GM19351 (cell line): ENCODE data around the gene NMBR.
"Not testable (repeated sequence)": the region's sequence is repeated elsewhere in the genome, so short reads cannot be mapped to it uniquely, and the experiment has no call there.

Experiments
- ATAC-seq: cut with Tn5 transposase; IDR thresholded peaks from one replicate; pipeline ENCODE4 v1.9.1; 2021; ENCODE audit warnings: mild to moderate bottlenecking, moderate library complexity; ENCODE audit not compliant: unreplicated experiment

NMBR gene

DNA sequence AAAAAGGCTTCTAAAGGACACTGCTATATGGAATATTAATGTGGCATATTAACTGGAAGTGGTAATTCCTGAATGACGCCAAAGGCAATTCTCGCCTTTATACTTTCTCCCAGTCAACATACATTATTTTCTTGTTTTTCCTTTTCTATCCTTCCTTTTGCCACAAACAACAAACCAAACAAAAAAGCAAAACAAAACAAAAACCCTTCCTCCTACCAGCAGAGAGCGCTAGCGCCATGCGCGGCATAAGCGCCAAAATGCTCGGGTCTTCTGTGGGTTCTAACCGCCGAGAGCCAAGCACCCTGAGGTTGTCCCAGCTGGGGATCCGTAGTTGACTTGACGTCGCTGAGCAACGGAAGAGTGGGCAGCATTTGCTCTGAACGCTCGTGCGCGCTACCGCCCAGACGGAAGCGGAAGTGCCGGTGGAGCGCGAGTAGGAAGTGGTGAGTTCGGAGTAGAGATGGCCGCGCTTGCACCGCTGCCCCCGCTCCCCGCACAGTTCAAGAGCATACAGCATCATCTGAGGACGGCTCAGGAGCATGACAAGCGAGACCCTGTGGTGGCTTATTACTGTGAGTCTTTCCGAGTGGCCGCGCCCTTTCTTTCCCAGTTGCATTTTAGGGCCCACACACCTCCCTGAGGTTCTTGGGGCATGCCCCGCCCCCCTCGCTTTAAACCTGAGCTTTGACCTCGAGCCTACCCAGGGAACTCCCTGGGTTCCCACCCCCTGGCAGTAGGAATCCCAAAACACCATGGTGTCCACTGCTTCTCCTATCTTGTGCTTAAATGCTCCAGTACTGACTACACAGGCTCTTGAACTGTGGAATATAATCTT, at the start of gene NMBR, which contains the start of gene VTA1:
Gene NMBR, minus strand, starts transcription at position 295 of the 835 bp plus-strand sequence. CDS start 58,464 bp downstream, outside the sequence.
Gene VTA1, plus strand, starts transcription at position 436 of the 835 bp plus-strand sequence. Its CDS starts 25 bp downstream, at position 461.
- peak; percentile 99 for ATAC-seq

DNA sequence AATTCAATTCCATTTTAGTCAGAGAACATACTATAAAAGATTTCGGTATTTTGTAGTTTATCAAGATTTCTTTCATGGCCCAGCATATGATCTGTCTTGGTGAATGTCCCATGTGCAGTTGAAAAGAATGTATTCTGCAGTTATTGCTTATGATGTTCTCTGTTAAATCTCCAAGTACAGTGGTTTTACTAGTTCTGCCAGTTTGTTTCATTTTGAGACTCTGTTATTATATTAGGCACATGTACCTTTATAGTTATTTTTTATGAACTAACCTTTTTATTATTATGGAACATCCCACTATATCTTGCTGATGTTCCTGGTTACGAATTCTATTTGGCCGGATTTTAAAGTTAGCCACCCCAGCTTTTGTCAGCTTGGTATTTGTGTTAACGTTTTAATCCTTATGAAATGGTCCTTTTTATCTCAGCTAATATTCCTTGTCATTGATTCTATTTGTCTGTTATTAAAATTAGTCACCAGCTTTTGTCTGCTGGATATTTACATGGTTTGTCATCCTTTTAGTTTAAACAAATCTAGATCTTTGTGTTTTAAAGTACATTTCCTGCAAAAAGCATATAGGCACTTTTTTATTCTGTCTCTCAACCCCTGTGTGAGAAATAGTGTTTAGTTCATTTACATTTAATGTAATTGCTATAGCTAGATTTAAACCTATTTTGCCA, 49.1 kb upstream of the NMBR start:
- no peak for ATAC-seq

DNA sequence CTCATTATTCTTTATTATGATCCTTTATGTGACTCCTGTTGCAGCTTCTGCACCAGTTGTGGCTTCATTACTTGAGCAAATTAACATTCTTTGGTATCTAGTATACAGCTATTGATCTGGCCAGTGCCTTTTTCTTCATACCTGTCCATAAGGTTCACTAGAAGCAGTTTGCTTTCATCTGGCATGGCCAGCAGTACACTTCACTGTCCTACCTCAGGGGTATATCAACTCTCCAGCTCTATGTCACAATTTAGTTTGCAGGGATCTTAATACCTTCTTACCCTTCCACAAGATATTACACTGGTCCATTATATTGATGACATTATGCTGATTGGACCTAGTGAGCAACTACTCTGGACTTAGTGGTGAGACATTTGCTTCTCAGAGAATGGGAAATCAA, 46.7 kb upstream of the NMBR start:
- no peak for ATAC-seq

DNA sequence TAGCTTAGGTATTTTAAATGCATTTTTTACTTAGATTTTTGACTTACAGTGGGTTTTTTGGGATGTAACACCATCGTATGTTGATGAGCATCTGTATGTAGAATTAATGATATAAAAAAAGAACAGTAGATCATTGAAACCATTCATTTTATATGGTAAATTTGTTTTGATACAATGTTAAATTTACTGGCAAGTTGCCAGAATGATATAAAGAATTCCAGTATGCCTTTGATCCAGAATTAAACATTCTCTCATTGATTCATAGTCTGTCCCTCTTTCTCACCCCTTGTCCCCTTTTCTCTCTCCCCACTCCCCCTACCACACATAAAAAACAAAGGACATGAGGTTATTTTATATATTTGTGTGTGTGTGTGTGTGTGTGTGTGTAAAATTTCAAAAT, 45.4 kb upstream of the NMBR start:
- ATAC-seq = no peak

DNA sequence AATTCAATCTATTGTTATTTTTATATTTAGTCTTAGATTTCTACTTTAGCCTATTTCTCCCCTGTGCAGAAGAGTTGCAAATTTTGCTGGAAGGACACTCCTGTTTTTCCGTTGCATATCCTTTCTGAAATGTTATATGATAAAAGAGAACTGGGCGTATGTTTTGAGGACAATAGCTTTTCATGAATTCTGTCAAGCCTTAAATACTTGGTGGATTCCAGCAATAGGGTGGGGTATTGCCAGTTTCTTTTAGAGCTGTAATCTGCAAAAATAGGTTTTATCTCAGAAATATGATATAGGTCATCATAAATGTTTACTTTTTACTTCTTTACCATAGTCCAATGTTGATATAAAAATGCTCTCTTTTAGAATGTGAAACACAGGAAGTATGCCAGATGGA, 42.1 kb upstream of the NMBR start:
- no peak for ATAC-seq

DNA sequence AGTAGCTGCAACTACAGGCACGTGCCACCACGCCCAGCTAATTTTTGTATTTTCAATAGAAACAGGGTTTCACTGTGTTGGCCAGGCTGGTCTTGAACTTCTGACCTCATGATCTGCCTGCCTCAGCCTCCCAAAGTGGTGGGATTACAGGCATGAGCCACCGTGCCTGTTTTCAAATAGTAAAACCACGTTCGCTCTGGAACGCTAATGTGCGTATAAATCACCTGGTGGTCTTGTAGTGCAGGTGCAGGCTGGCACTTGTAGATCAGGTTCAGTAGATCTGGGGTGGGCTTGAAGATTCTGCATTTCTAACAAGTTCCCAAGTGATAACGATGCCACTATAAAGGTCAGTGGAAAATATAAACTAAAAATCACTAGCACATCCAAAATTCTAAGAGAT, 41.4 kb upstream of the NMBR start:
- not testable (repeated sequence) for ATAC-seq

DNA sequence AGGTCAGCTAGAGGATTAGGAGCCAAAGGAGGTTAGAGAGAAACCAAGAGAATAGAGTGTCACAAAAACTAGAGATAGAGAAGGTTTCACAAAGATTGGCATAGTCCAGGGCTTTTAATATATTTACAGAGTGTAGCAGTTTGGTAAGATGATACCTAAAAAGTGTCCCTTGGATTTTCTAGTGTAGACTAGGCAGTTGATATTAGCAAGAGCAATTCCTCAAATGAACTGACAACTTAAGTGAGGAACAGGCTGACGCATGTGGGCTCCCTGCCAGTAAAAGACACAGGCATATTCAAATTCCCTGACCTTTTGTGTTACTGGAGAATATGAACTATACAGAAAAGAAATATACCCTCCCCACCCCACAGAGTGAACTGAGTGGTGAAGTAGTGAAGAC, 40.3 kb upstream of the NMBR start:
- no peak for ATAC-seq

DNA sequence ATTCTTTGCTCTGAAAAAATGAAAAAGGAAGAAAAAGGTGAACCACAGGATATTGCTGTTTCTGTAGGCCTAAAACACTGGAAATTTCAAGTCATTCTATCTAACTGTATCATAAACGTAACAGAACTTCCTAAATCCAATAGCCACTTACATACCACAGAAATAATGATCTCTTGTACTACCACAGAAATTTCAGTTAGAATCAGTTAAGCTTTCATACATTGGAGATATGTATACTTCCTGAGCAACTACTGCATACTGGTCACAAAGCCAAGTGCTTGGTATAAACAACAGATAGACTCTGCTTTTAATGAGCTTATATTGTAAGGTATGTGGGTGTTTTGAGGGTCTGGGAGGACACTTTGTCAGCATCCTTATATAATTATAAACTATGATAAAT, 38.7 kb upstream of the NMBR start:
- no peak for ATAC-seq

DNA sequence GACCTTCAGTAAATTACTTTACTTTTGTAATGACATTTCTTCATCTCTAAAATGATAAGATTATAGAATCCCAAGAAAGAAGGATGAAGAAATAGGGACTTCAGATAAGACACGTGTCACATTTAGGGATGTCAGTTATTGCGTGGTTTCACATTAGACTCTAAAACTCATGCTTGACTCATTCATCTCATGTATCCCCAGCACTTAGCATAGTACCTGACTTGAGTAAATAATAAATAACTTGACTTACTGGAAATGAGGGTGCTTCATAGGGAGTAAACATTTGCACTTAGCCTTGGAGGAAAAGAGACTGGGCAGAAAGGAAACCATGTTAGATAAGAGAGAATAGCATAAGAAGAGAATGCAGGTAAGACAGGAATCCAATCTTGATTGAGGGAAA, 37.4 kb upstream of the NMBR start:
- no peak for ATAC-seq

DNA sequence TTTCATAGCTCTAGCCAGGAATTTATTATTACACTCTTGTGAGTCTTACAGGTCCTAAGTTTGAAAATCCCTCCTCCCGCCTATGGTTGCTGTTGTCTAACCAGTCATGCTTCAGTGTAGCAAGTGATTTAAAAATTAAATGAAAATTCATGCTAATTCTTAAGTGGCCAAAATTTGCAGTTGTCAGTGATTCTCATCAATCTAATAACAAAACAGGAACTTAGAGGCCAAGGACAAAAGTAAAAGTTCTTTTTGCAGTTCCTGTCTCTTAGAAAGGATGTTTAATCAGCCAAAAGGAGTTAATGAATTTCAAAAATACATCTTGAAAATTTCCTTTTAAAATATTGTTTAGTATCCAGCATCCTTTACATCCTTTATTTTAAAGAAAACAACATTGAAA, 36.4 kb upstream of the NMBR start:
- no peak for ATAC-seq

DNA sequence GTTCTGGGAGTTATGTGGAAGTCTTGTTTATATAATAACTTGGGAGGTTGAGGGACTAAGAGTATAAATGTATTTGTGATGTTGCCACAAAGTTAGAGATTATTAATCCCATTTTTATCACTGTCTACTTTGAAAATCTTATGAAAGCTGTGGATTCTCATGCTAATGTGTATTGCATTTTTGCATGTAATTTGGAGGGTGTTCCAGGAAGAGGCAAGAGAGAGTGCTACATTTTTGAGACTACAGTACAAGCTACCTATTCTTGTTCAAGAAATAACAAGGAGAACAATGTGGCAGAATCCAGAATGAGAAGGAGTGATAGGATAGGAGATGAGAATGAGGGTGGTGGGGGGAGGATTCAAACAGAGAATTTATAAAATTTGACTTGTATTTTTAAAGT, 35.1 kb upstream of the NMBR start:
- ATAC-seq = no peak

DNA sequence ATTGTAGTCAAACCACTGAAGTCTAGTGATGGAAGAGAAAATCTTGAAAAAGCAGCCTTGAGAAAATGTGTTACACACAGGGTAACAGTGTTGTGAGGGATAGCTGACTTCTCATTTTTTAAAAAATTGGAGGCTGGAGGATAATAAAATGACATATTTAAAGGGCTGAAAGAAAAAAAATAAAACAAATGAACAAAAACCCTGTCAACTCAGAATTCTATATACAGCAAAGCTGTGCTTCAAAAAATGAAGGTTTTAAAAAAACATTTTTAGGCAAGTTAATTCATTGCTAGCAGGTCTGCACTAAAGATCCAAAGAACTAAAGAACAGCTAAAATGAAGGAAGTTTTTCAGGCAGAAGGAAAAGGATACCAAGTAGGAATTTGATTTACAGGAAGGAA, 31.2 kb upstream of the NMBR start:
- ATAC-seq = no peak

DNA sequence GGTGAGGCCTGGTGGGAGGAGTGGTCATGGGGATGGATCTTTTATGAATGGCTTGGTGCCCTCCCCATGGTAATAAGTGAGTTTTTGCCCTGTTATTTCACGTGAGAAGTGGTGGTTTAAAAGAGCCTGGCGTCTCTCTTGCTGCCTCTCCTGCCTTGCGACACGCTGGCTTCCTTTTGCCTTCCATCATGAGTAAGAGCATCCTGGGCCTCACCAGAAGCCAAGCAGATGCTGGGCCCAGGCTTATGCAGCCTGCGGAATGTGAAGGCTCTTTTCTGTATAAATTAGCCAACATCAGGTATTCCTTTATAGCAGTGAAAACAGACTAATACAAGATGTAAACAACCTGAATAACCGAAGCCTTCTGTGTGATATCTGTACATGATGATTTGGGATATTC, 27.8 kb upstream of the NMBR start:
- no peak for ATAC-seq

DNA sequence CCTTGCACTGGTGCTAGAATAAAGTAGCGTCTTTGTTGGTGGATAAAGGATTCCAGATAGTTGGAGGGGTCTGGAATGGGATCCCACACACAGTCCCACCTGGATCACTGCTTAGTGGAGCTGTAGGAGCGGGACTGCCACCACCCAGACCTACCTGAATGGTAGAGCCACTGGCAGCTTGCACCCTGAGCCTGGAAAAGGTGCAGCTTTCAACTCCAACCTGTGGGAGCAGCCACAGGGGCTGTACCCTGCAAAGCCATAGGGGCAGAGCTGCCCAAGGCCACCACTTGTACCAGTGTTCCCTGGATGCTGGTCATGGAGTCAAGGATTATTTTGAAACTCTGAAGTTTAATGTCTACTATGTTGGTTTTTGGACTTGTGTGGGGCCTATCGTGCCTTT, 27.1 kb upstream of the NMBR start:
- no peak for ATAC-seq

DNA sequence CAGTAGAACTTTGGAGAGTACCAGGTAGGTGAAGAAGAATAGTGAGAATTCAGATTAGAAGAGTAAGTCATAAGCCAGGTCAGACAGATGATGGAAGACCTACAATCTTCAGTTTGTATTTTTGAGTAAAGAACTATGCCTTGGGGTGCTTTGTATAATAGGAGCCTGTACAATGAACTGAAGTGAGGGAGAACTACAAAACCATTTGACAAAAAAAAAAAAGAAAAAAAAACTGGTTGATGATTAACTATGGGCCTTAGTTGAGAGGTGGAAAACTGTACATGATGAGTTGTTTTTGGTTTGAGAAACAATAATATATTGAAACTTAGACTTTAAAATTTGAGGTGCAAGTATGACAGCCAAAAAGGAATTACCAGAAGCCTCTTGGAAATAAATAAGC, 25.8 kb upstream of the NMBR start:
- no peak for ATAC-seq

DNA sequence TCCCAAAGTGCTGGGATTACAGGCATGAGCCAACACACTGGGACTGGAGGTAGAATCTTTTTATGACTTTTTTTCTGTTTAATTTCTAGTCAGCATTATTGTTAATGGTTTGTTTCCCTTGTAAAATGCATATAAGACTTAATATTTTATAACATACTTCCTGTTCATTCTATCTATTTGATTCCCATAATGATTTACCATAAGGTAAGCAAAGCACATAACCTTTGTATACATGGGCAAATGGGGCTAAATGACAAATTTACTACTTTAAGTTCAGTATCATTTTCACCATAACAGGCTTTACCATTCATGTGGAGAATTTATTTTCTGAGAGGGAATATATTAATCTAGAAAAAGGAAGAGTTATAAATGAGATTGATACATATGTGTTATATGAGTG, 24.4 kb upstream of the NMBR start:
- ATAC-seq = no peak

DNA sequence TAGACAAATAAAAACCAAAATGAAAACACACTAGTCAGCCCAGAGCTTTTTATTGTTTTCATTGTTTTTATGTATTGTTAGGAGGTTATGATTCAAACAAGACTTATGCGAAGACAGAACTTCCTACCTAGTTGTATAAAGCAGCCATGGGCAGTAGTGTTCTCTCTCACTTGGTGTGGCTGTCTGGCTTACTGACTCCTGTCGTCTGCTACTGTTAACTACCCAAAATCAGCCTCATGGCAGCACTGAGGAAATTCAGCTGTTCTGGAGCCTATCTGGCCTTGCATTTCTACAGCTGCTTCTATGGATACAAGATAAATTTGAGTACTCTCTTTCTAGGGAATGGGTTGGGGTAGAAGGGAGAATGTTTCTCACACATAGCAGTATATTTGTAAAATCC, 20.6 kb upstream of the NMBR start:
- no peak for ATAC-seq

DNA sequence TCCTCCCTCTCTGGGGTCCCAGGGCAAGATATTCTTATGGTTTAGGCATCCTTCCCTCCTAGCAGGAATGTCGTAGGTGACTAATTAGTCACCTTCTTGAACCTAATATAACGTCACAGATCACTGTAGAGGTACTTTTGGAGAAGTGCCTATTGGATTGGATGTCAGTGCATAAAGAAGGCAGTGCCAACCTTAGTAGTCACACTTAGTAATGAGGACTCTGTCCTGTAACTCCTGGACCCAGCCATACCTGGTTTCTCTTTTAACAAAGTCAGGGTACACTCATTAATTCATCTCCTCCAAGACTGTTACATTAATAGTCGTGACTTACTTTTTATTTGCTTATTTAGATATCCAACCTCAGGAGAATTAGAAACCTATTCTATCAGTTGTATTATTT, 20.1 kb upstream of the NMBR start:
- no peak for ATAC-seq

DNA sequence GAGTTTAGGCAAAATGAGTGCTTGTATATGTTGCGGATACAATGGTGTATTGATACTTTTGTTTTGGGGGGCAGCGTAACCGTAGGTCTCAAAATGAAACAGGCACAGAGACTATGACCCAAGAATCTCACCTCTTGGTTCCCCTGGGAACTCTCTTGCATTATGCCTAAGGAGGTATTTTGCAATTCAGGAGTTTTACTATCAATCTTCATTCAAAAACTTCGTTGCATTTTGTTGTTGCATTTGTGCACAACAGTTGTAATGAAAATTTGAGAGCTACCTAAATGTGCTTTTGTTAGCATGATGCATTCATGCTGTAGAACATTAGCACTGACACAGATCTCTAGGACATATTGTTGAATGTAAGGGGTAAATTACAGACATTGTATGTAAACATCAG, 18.3 kb upstream of the NMBR start:
- ATAC-seq = no peak

DNA sequence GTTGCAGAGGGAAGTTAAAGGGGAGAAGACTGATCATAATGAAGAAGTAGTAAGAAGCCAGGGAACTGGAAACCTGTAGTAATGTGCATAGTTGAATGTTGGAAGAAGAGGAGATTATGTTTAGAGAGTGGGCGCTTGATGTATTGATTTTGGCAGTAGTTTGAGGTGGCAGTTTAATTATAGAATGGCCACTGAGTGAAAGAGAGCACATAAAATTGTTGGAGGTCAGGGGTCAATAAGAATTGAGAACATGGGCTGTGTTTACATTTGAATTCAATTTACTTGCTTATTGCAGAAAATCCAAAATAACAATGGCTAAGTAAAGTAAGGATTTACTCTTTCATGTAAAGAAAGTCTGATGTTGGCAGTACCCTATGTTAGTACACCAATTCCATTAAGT, 15.9 kb upstream of the NMBR start:
- no peak for ATAC-seq

DNA sequence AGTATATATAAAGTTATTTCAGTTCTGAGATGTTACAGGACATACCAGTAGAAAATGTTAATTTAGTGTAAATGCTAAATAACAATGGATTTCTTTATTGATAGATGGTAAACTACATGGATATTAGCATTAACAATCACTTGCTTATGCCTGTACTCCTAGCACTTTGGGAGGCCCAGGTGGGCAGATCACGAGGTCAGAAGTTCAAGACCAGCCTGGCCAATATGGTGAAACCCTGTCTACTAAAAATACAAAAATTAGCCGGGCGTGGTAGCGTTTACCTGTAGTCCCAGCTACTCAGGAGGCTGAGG, 9.8 kb upstream of the NMBR start:
- not testable (repeated sequence) for ATAC-seq

DNA sequence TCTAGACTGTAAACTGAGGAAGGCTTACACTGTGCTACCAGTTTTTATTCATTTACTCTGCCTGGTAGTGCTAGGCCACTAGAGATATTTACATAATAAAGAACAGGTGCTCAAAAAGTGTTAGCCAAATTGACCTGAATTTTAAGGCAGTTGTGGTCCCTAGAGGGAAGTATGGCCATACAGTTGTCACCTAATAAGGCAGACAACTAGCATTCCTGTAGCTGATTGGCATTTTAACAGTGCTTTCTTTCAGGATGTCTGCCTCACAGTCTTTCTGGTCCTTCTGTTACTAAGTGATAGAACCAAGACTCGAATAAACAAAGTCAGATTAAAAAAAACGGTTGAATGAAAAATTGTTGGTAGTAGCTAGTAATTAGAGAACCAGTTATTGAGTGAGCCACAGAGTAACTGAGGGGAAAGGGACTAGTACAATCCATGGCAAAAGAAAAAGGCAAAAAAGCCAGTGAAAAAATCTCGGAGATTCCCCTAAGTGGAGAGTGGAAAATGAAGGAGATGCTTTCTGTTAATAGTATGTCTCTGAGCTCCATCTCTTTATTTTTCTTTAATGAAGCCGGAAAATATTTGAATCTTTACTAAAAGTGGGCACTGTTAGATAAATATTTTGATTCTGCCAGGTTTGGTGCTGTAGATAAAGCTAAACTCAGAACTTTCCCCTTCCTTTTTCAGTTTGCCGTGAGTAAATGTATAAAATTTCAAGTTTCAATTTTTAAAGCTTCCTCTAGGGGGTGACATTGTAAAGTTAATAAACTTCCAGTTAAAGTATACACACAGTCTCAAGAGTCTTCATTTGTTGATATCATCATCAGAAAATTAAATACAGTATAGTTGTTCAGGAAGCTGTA, 9.2 kb upstream of the NMBR start:
- ATAC-seq = peak; percentile 69
